Calu3 (cell line): Measurements from ENCODE around the gene TTLL10. TPM values are rescaled to one million over a fixed set of nuclear protein-coding genes. Genes with fewer than 3 reads are reported as not detected.

ENCODE experiments used
- BruUV-seq: library from RNA; stranded (reverse); fragments of 400-500 nt; replicated peaks from 2 replicates; lab custom pipeline; 2021; lab: Mats Ljungman, UMichigan
- CTCF ChIA-PET: fragments of 300-600 bp; sonication (Branson Sonifier 250); formaldehyde crosslinking; loops from one replicate; lab custom pipeline; 2022; ENCODE audit warnings: antibody characterized with exemption; lab: Charles Lee
- DNase-seq: peaks from one replicate; pipeline ENCODE4 v3.0.0; 2022
- H3K27ac Mint-ChIP-seq: one replicate; pipeline ENCODE4 v1.8.0; 2022; ENCODE audit warnings: mixed read lengths; ENCODE audit not compliant: unreplicated experiment
- H3K27me3 Mint-ChIP-seq: one replicate; pipeline ENCODE4 v1.8.0; 2022; ENCODE audit warnings: mixed read lengths; ENCODE audit not compliant: unreplicated experiment
- H3K36me3 Mint-ChIP-seq: one replicate; pipeline ENCODE4 v1.8.0; 2022; ENCODE audit warnings: mild to moderate bottlenecking, moderate library complexity, mixed read lengths; ENCODE audit not compliant: insufficient read depth, unreplicated experiment
- H3K4me1 Mint-ChIP-seq: one replicate; pipeline ENCODE4 v1.8.0; 2022; ENCODE audit warnings: mild to moderate bottlenecking, low read depth, mixed read lengths; ENCODE audit not compliant: unreplicated experiment
- H3K4me3 Mint-ChIP-seq: one replicate; pipeline ENCODE4 v1.8.0; 2022; ENCODE audit warnings: mild to moderate bottlenecking, low read depth, moderate library complexity, mixed read lengths; ENCODE audit not compliant: unreplicated experiment
- H3K9me3 Mint-ChIP-seq: one replicate; pipeline ENCODE4 v1.8.0; 2022; ENCODE audit warnings: low read depth, mixed read lengths; ENCODE audit not compliant: unreplicated experiment
- CTCF ChIP-seq: fragments of 200-600 bp; IDR thresholded peaks from one replicate; pipeline ENCODE4 v1.8.0; 2022; ENCODE audit warnings: antibody characterized with exemption; ENCODE audit not compliant: unreplicated experiment
- intact Hi-C: fragments of 100-400 bp; cut with micrococcal nuclease; formaldehyde crosslinking; loops from one replicate; pipeline ENCODE4 v1.10.0; 2022; ENCODE audit not compliant: unreplicated experiment
- total RNA-seq: library from RNA; stranded (reverse); gene quantifications from 2 replicates; pipeline ENCODE4 v1.2.3, GENCODE V29; 2022

TTLL10 gene
- total RNA-seq, 1 experiment from 2014 or later: 3.5 TPM

GRCh38 chr1:1220197-1220596 lies 46.5 kb downstream of the TTLL10 start:
- no peaks in the 10 kb centered on the region for H3K9me3 Mint-ChIP-seq
- CTCF ChIA-PET: no interaction called here
- H3K4me1 Mint-ChIP-seq: no peaks in the 10 kb centered on the region
- H3K4me3 Mint-ChIP-seq: no peak overlapping the region
- no peak for TF ChIP-seq CTCF
- DNase-seq: no peak
- H3K36me3 Mint-ChIP-seq: peaks cover 53% of the 10 kb centered on the region
- no TSS peak for BruUV-seq
- intact Hi-C loops: no loop called here
- H3K27ac Mint-ChIP-seq: no peak overlapping the region
- no peaks in the 10 kb centered on the region for H3K27me3 Mint-ChIP-seq

- H3K36me3 Mint-ChIP-seq: peaks cover 48% of the 10 kb centered on the region
- BruUV-seq: no TSS peak
- H3K27me3 Mint-ChIP-seq: no peaks in the 10 kb centered on the region
- DNase-seq: no peak
- intact Hi-C loops: no loop called here
- CTCF ChIA-PET: no interaction called here
- no peak overlapping the region for H3K4me3 Mint-ChIP-seq
- no peak for TF ChIP-seq CTCF
- no peaks in the 10 kb centered on the region for H3K9me3 Mint-ChIP-seq
- H3K27ac Mint-ChIP-seq: no peak overlapping the region
- H3K4me1 Mint-ChIP-seq: no peaks in the 10 kb centered on the region
Measured at GRCh38 chr1:1221887-1222574, 48.4 kb downstream of the TTLL10 start.

GRCh38 chr1:1222575-1223225 lies 49.0 kb downstream of the TTLL10 start:
- no peak for DNase-seq
- H3K27me3 Mint-ChIP-seq: no peaks in the 10 kb centered on the region
- H3K4me1 Mint-ChIP-seq: no peaks in the 10 kb centered on the region
- H3K9me3 Mint-ChIP-seq: no peaks in the 10 kb centered on the region
- intact Hi-C loops: no loop called here
- BruUV-seq: no TSS peak
- no peak for TF ChIP-seq CTCF
- CTCF ChIA-PET: no interaction called here
- peaks cover 47% of the 10 kb centered on the region for H3K36me3 Mint-ChIP-seq
- no peak overlapping the region for H3K27ac Mint-ChIP-seq
- H3K4me3 Mint-ChIP-seq: no peak overlapping the region

- Mint-ChIP-seq H3K36me3 (peaks cover 47% of the 10 kb centered on the region), H3K4me1 (no peaks in the 10 kb centered on the region), H3K4me3 (no peak overlapping the region), H3K9me3 (no peaks in the 10 kb centered on the region), H3K27me3 (no peaks in the 10 kb centered on the region), H3K27ac (no peak overlapping the region)
- CTCF ChIA-PET: no interaction called here
- BruUV-seq: no TSS peak
- no peak for TF ChIP-seq CTCF
- intact Hi-C loops: no loop called here
- no peak for DNase-seq
Measured at GRCh38 chr1:1223321-1223720, 49.6 kb downstream of the TTLL10 start.
